Colon (tissue), 2 donors: Measurements from ENCODE around the gene PSMD12.
"Not testable (repeated sequence)": the region's sequence is repeated elsewhere in the genome, so short reads cannot be mapped to it uniquely, and the experiment has no call there.

Experiments used
- FAIRE-seq: peaks from 2 replicates; lab custom pipeline; 2012; peaks lifted over from hg19 to GRCh38; lab: Jason Lieb, UNC
- donor health status: control.
- donor health status: control.

Gene PSMD12

DNA sequence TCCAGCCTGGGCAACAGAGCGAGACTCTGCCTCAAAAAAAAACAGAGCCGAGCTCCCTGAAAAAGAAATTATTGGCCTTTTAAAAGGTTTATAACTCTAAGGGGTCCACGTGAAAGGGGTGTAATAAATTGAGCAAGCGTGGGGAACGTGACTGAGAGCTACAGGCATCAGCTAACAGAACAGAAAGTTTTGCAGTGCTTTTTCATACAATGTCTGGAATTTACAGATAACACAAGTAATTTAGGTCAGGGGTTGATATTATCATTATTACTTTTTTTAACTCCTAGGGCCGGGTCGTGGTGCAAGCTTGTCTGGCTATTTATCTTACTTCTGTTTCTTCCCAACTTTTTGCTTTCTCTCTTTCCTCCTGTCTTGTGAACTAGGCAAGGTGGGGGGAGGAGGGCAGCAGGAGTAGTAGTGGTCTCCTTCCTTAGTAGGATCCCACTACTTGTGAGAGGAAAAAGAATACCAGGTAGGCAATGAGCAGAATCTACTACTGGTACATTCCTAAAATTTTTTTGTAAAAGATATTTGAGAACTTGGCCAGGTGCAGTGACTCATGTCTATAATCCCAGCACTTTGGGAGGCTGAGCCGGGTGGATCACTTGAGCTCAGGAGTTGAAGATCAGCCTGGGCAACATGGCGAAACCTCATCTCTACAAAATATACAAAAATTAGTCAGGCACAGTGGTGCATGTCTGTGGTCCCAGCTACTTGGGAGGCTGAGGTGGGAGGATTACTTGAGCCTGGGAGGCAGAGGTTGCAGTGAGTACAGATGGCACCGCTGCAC is 60.7 kb downstream of the PSMD12 start:
- FAIRE-seq = not testable (repeated sequence)

DNA sequence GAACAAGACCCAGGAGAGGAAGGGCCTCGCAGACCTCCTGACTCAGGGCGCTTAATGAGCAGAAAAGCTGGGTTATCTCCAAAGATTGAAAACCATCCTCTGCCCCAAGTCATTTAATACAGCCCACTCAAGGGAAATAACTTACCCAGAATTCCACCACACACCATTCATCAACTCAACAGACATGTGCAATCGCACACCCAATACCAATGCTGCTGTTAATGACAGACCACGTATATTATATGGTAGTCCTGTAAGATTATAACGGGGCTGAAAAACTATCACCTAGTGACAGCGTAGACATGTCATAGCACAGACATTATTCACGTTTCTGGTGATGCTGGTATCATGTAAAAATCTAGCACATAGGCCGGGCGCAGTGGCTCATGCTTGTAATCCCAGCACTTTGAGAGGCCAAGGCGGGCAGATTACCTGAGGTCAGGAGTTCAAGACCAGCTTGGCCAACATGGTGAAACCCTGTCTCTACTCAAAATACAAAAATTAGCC is 68.9 kb downstream of the PSMD12 start:
- FAIRE-seq = no peak

GRCh38 chr17:67294451-67295199 is 71.8 kb downstream of the PSMD12 start:
- FAIRE-seq = no peak

DNA sequence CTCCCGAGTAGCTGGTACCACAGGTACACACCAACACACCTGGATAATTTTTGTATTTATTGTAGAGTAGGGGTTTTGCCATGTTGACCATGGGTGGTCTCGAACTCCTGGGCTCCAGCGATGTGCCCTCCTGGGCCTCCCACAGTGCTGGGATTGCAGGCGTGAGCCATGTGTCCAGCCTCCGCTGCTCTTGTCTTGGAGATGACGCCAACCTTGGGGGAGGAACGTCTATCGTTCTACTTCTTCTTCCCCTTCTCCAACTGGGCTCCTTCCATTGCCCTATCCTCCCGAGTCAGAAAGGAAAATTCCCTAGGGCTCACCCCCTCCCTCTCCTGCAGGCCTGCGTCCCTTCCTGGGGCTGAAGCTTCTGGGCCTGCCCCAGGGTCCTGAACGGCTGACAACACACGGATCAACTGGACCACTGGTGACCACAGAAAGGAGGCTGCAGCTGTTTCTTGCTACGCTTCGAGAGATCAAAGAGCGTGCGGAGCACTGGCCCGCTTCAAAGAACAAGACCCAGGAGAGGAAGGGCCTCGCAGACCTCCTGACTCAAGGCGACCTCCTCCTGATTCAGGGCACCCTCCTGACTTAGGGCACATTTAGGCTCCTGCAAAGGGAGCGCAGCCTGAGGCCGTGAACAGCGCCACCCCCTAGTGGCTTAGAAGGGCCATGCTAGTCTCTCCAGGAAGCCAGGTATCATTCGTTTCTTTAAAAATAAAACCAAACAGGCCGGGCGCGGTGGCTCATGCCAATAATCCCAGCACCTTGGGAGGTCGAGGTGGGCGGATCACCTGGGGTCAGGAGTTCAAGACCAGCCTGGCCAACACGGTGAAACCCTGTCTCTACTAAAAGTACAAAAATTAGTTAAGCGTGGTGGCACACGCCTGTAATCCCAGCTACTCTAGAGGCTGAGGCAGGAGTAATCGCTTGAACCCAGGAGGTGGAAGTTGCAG is 72.8 kb downstream of the PSMD12 start:
- FAIRE-seq = no peak

DNA sequence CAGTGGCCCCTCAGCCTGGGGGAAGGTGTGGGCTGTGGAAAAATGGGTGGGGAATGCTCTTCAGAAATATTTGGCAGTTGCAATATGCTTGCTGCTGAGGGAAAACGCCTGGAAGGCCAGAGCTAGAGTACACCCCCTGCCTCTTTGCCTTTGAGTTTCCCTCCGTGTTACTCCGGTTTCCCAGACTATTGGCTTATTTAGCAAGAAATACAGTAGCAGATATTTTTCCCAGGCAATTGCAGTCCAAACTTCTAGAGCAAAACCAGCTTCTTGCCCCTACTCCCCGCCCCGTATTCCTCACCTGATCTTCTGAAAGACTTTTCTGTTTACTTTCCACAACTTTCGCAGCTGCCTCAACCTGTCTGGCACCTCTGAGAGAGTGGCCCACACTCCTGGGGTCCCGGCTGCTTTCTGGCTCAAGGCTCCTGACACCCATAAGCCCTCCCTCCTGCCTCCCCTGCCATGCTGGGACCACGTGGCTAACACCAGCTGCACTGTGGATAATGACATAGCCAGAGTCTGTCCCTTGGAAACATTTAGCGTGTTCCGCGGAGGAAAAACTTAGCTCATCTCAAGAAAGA is 75.6 kb downstream of the PSMD12 start:
- no peak for FAIRE-seq

- FAIRE-seq = no peak
Observed at GRCh38 chr17:67290244-67290643, 76.1 kb downstream of the PSMD12 start.

- FAIRE-seq = no peak
Observed at GRCh38 chr17:67289181-67289876, 77.0 kb downstream of the PSMD12 start.
